Upper lobe of left lung (tissue), 4 donors: ENCODE measurements around the gene FNIP1.

Source experiments
- POLR2A ChIP-seq, 4 donors: fragments of 450-650 bp; IDR thresholded peaks; one replicate each; pipeline ENCODE4 v1.5.1; 2016 to 2017; ENCODE audit warnings: antibody characterized with exemption in 4 of 4, mild to moderate bottlenecking in 2 of 4
- POLR2AphosphoS5 ChIP-seq, 2 donors: sonication (generic); formaldehyde crosslinking; IDR thresholded peaks; one replicate each; pipeline ENCODE4 v1.5.1; 2017; ENCODE audit warnings: antibody characterized with exemption in 2 of 2

GRCh38 chr5:131610198-131611063, 186.4 kb downstream of the FNIP1 start:
- TF ChIP-seq POLR2A (IDR thresholded peaks at IDR 0.05) (no peak), POLR2AphosphoS5 (IDR thresholded peaks at IDR 0.05) (no peak)
